Gastroesophageal sphincter (tissue), 4 donors: ENCODE data around the gene SLC25A31. TPM values are rescaled to one million over a fixed set of nuclear protein-coding genes. Genes with fewer than 3 reads are reported as not detected.

Experiments used
- ATAC-seq: fragments of 150-250 bp; one replicate; pipeline ENCODE4 v1.9.1; 2016; ENCODE audit warnings: mild to moderate bottlenecking, moderate library complexity
- H3K27ac ChIP-seq, 4 donors: fragments of 200-600 bp; sonication (generic) in 3 of 4; 1 replicate in 3 of 4; 2 replicates in 1 of 4; pipeline ENCODE4 v1.5.1; 2016 to 2019
- H3K27me3 ChIP-seq: fragments of 200-600 bp; sonication (generic); one replicate; pipeline ENCODE4 v1.5.1; 2019
- H3K36me3 ChIP-seq, 2 donors: fragments of 200-600 bp; sonication (generic); one replicate each; pipeline ENCODE4 v1.5.1; 2019; ENCODE audit warnings: control low read depth in 1 of 2
- H3K4me1 ChIP-seq, 3 donors: fragments of 200-600 bp; sonication (generic); 1 replicate in 2 of 3; 2 replicates in 1 of 3; pipeline ENCODE4 v1.5.1; 2016 to 2019; ENCODE audit warnings: control low read depth in 2 of 3
- H3K4me3 ChIP-seq, 2 donors: fragments of 200-600 bp; sonication (generic); one replicate each; pipeline ENCODE4 v1.5.1; 2019; ENCODE audit warnings: mild to moderate bottlenecking in 1 of 2, moderate library complexity in 1 of 2
- H3K9me3 ChIP-seq, 3 donors: fragments of 200-600 bp; sonication (generic); one replicate each; pipeline ENCODE4 v1.5.1; 2017 to 2019; ENCODE audit warnings: control low read depth in 2 of 3
- CTCF ChIP-seq, 4 experiments: fragments of 200-600 bp in 2 of 4; fragments of 450-650 bp in 2 of 4; sonication (generic) in 1 of 4; IDR thresholded peaks; one replicate each; pipeline ENCODE4 v1.5.1; 2017 to 2019; ENCODE audit warnings: antibody characterized with exemption in 4 of 4, mild to moderate bottlenecking in 2 of 4, moderate library complexity in 2 of 4
- EP300 ChIP-seq: sonication (generic); formaldehyde crosslinking; IDR thresholded peaks from one replicate; pipeline ENCODE4 v1.6.1; 2017; ENCODE audit warnings: antibody characterized with exemption, mild to moderate bottlenecking
- POLR2A ChIP-seq, 2 donors: fragments of 450-650 bp; IDR thresholded peaks; one replicate each; pipeline ENCODE4 v1.6.1; 2017; ENCODE audit warnings: antibody characterized with exemption in 2 of 2, mild to moderate bottlenecking in 2 of 2, moderate library complexity in 1 of 2
- POLR2AphosphoS5 ChIP-seq: sonication (generic); formaldehyde crosslinking; IDR thresholded peaks from one replicate; pipeline ENCODE4 v1.6.1; 2017; ENCODE audit warnings: antibody characterized with exemption
- WGBS, 2 donors: methylation state at CpG; one replicate each; pipeline ENCODE4 v1.1.5; 2018; ENCODE audit warnings: low coverage in 1 of 2; 5-methylcytosine and 5-hydroxymethylcytosine counted together
- total RNA-seq, 4 donors: library from RNA; depleted of rRNA; stranded (reverse); fragments of >200 nt; gene quantifications; one replicate each; pipeline ENCODE4 v1.1.0, GENCODE V29; 2016

Gene SLC25A31
- total RNA-seq, 4 donors from 2014 or later = not detected

GRCh38 chr4:127737295-127737694, 7.1 kb downstream of the SLC25A31 start:
- no peaks in the 10 kb centered on the region for H3K9me3 ChIP-seq
- TF ChIP-seq EP300 (no peak), POLR2A (IDR thresholded peaks at IDR 0.05) (no peak), POLR2AphosphoS5 (no peak), CTCF (IDR thresholded peaks at IDR 0.05) (no peak)
- H3K4me1 ChIP-seq = no peaks in the 10 kb centered on the region
- H3K27me3 ChIP-seq = no peaks in the 10 kb centered on the region
- no peak overlapping the region for H3K27ac ChIP-seq
- WGBS, 2 donors = 33 to 60% methylated on average over 2 to 4 of the region's 4 CpGs
- no peak for ATAC-seq
- H3K36me3 ChIP-seq = no peaks in the 10 kb centered on the region
- H3K4me3 ChIP-seq = no peak overlapping the region

DNA sequence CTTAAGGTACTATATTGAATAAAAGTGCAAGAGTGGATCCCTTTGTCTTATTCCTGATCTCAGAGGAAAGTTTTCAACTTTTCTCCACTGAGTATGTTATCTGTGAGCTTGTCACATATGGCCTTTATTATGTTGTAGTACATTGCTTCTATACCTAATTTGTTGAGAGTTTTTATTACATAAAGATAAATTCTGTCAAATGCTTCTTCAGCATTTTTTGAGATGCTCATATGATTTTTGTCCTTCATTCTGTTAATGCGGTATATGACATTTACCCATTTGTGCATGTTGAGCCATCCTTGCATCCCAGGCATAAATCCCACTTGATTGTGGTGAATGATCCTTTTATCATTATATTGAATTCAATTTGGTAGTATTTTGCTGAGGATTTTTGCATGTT, 11.0 kb downstream of the SLC25A31 start:
- Histone ChIP-seq H3K27me3 (no peaks in the 10 kb centered on the region), H3K4me1 (no peaks in the 10 kb centered on the region), H3K36me3 (no peaks in the 10 kb centered on the region), H3K9me3 (no peaks in the 10 kb centered on the region), H3K27ac (no peak overlapping the region), H3K4me3 (no peak overlapping the region)
- ATAC-seq = no peak
- TF ChIP-seq CTCF (IDR thresholded peaks at IDR 0.05) = no peak
- no peak for TF ChIP-seq POLR2A (IDR thresholded peaks at IDR 0.05)
- no peak for TF ChIP-seq EP300
- TF ChIP-seq POLR2AphosphoS5 = no peak
- 92 to 94% methylated on average over 1 of the region's 1 CpG for WGBS, 2 donors

DNA sequence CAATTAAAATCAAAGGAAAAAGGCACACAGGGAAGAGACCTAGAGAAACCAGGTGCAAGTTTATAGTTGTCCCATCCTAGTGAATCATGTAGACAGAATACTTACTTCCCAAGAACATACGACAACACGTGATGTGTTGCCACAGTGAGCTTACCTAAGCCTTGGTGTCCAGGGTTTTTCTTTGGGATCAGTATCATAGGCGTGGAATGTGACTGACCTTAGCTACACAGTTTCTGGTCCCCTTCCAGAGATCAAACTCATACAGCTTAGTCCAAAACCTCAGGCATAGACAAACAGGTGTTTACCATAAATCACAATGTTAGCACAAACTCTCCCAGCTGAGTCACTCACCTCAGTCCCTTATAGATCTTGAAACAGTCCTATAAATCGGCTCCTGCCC, 17.7 kb downstream of the SLC25A31 start:
- Histone ChIP-seq H3K4me1 (no peaks in the 10 kb centered on the region), H3K27ac (no peak overlapping the region), H3K9me3 (peaks cover 0 to 18% (median 0%) of the 10 kb centered on the region in 3 donors), H3K27me3 (no peaks in the 10 kb centered on the region), H3K36me3 (no peaks in the 10 kb centered on the region), H3K4me3 (no peak overlapping the region)
- 93 to 100% methylated on average over 3 of the region's 4 CpGs for WGBS, 2 donors
- TF ChIP-seq POLR2A (IDR thresholded peaks at IDR 0.05) (no peak), CTCF (IDR thresholded peaks at IDR 0.05) (no peak), EP300 (no peak), POLR2AphosphoS5 (no peak)
- ATAC-seq = no peak

DNA sequence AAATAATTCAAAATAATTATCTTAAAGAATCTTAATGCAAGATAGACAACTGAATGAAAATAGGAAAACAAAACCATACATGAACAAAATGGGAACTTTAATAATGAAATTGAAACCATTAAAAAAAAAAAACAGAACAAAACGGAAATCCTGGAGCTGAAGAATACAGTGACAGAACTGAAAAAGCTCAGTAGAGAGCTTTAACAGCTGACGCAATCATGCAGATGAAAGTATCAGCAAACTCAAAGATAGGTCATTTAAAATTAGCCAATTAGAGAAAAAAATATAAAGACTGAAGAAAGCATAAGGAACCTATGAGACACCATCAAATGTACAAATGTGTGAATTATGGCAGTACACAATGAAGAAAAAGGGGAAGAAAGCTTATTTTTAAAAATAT, 18.8 kb downstream of the SLC25A31 start:
- H3K36me3 ChIP-seq = no peaks in the 10 kb centered on the region
- no peak for ATAC-seq
- H3K9me3 ChIP-seq = peaks cover 0 to 18% (median 0%) of the 10 kb centered on the region in 3 donors
- no peaks in the 10 kb centered on the region for H3K4me1 ChIP-seq
- TF ChIP-seq POLR2AphosphoS5 (no peak), POLR2A (IDR thresholded peaks at IDR 0.05) (no peak), EP300 (no peak), CTCF (IDR thresholded peaks at IDR 0.05) (no peak)
- no peak overlapping the region for H3K27ac ChIP-seq
- no peak overlapping the region for H3K4me3 ChIP-seq
- WGBS, 2 donors = 90 to 93% methylated on average over 2 of the region's 2 CpGs
- no peaks in the 10 kb centered on the region for H3K27me3 ChIP-seq

GRCh38 chr4:127756906-127757305, 26.7 kb downstream of the SLC25A31 start:
- Histone ChIP-seq H3K27ac (no peak overlapping the region), H3K36me3 (no peaks in the 10 kb centered on the region), H3K4me1 (no peaks in the 10 kb centered on the region), H3K4me3 (no peak overlapping the region), H3K9me3 (peaks cover 0 to 6% (median 0%) of the 10 kb centered on the region in 3 donors), H3K27me3 (no peaks in the 10 kb centered on the region)
- 71 to 77% methylated on average over 2 of the region's 2 CpGs for WGBS, 2 donors
- TF ChIP-seq POLR2A (IDR thresholded peaks at IDR 0.05) (no peak), POLR2AphosphoS5 (no peak), EP300 (no peak), CTCF (IDR thresholded peaks at IDR 0.05) (no peak)
- no peak for ATAC-seq
